ENCODE data around the gene IRF4.
"Not testable (repeated sequence)": the region's sequence is repeated elsewhere in the genome, so short reads cannot be mapped to it uniquely, and the experiment has no call there.

IRF4 gene

GRCh38 chr6:376827-377640, 14.5 kb upstream of the IRF4 start:
- DNase-seq (ENCODE audit: extremely low spot score) = no peak
- ChIA-PET POLR2A (no interaction called here), CTCF (no interaction called here)
- TF ChIP-seq ARNT (IDR thresholded peaks at IDR 0.05) (no peak), SP1 (IDR thresholded peaks at IDR 0.05) (no peak), TARDBP (IDR thresholded peaks at IDR 0.05) (no peak), NFRKB (IDR thresholded peaks at IDR 0.05) (no peak), FOXA1 (IDR thresholded peaks at IDR 0.05) (no peak)

- POLR2A ChIA-PET; CTCF ChIA-PET; DNase-seq (ENCODE audit: extremely low spot score): not testable (repeated sequence)
These were observed 13.9 kb upstream of the IRF4 start for GRCh38 chr6:377641-378020.

GRCh38 chr6:378090-378957, 13.2 kb upstream of the IRF4 start:
- DNase-seq (ENCODE audit: extremely low spot score) = no peak
- no peak for TF ChIP-seq NFRKB (IDR thresholded peaks at IDR 0.05)
- ChIA-PET POLR2A (no interaction called here), CTCF (no interaction called here)

GRCh38 chr6:378958-379409, 12.6 kb upstream of the IRF4 start:
- TF ChIP-seq ZNF384 (IDR thresholded peaks at IDR 0.05) = no peak
- no peak for TF ChIP-seq HDGF (IDR thresholded peaks at IDR 0.05; ENCODE audit: borderline replicate concordance)
- TF ChIP-seq PKNOX1 (IDR thresholded peaks at IDR 0.05) = no peak
- TF ChIP-seq ELF4 (IDR thresholded peaks at IDR 0.05) = no peak
- TF ChIP-seq SP1 (IDR thresholded peaks at IDR 0.05) = no peak
- no peak for TF ChIP-seq SUZ12 (IDR thresholded peaks at IDR 0.05)
- no peak for TF ChIP-seq FOXA1 (IDR thresholded peaks at IDR 0.05)
- TF ChIP-seq BHLHE40 (IDR thresholded peaks at IDR 0.05; ENCODE audit: borderline replicate concordance) = no peak
- TF ChIP-seq CTBP1 (IDR thresholded peaks at IDR 0.05; ENCODE audit: borderline replicate concordance) = no peak
- no peak for TF ChIP-seq TARDBP (IDR thresholded peaks at IDR 0.05)
- no peak for TF ChIP-seq LEF1 (IDR thresholded peaks at IDR 0.05; ENCODE audit: borderline replicate concordance)
- TF ChIP-seq ARNT (IDR thresholded peaks at IDR 0.05) = no peak
- TF ChIP-seq FOXK2 (IDR thresholded peaks at IDR 0.05) = no peak
- TF ChIP-seq L3MBTL2 (conservative IDR thresholded peaks at IDR 0.05) = no peak
- ChIA-PET POLR2A (no interaction called here), CTCF (no interaction called here)
- no peak for DNase-seq (ENCODE audit: extremely low spot score)

- no peak for DNase-seq (ENCODE audit: extremely low spot score)
- CTCF ChIA-PET = no interaction called here
- no peak for TF ChIP-seq SUZ12 (IDR thresholded peaks at IDR 0.05)
- POLR2A ChIA-PET = no interaction called here
These were observed 12.0 kb upstream of the IRF4 start for GRCh38 chr6:379410-380181.

GRCh38 chr6:380234-381218, 11.0 kb upstream of the IRF4 start:
- ChIA-PET POLR2A (no interaction called here), CTCF (no interaction called here)
- no peak for TF ChIP-seq FOXA1 (IDR thresholded peaks at IDR 0.05)
- no peak for DNase-seq (ENCODE audit: extremely low spot score)

- POLR2A ChIA-PET = no interaction called here
- CTCF ChIA-PET = no interaction called here
- no peak for DNase-seq (ENCODE audit: extremely low spot score)
These were observed 9.7 kb upstream of the IRF4 start for GRCh38 chr6:381742-382461.

More at GRCh38 chr6:381742-382461, 9.7 kb upstream of the IRF4 start:
- TF ChIP-seq FOXA1 (IDR thresholded peaks at IDR 0.05) (no peak), TARDBP (IDR thresholded peaks at IDR 0.05) (no peak), SP1 (IDR thresholded peaks at IDR 0.05) (no peak), HDGF (IDR thresholded peaks at IDR 0.05; ENCODE audit: borderline replicate concordance) (no peak), PKNOX1 (IDR thresholded peaks at IDR 0.05) (no peak), FOXM1 (IDR thresholded peaks at IDR 0.05; ENCODE audit: borderline replicate concordance) (no peak)

All from HEK293T (cell line).